ENCODE measurements around the gene UBA7. TPM values are rescaled to one million over a fixed set of nuclear protein-coding genes. Genes with fewer than 3 reads are reported as not detected.

Gene UBA7
- 10 to 100 TPM in 1 of 4 donors, 1 to 10 TPM in 3; 3.5 to 16.1 (median 5.1) TPM for total RNA-seq

GRCh38 chr3:49813497-49814174 lies at the start of gene UBA7:
UBA7 (minus strand) TSS chr3:49813953; CDS start chr3:49813787, 166 bp downstream.
- no peaks in the 10 kb centered on the region for H3K36me3 ChIP-seq
- intact Hi-C loops (cut with DNase I; ENCODE audit: low total_unique reads): no loop called here
- in situ Hi-C loops (cut with MboI; ENCODE audit: low sequenced_read_pairs in 4 of 4): no loop called here
- peaks cover 14 to 20% of the 10 kb centered on the region in 2 donors for H3K4me1 ChIP-seq
- DNase-seq (no peak), ATAC-seq (peak; percentile 68 to 93)
- peak within 1 kb of the TSS; percentile 66 to 82 (median 67) for H3K27ac ChIP-seq
- peak within 1 kb of the TSS; percentile 29 to 60 (median 48) for H3K4me3 ChIP-seq
- H3K27me3 ChIP-seq: no peaks in the 10 kb centered on the region
- no peak for TF ChIP-seq POLR2A (IDR thresholded peaks at IDR 0.05)
- no peak for TF ChIP-seq CTCF (IDR thresholded peaks at IDR 0.05 in 4 of 5, conservative IDR thresholded peaks at IDR 0.05 in 1 of 5)
- no peaks in the 10 kb centered on the region for H3K9me3 ChIP-seq

GRCh38 chr3:49859576-49860305 lies 46.0 kb upstream of the UBA7 start:
- no peak for TF ChIP-seq CTCF (IDR thresholded peaks at IDR 0.05 in 4 of 5, conservative IDR thresholded peaks at IDR 0.05 in 1 of 5)
- no peak for TF ChIP-seq POLR2A (IDR thresholded peaks at IDR 0.05)
- in situ Hi-C loops (cut with MboI; ENCODE audit: low sequenced_read_pairs in 4 of 4) (no loop called here), intact Hi-C loops (cut with DNase I; ENCODE audit: low total_unique reads) (no loop called here)
- no peaks in the 10 kb centered on the region for H3K9me3 ChIP-seq
- no peaks in the 10 kb centered on the region for H3K36me3 ChIP-seq
- no peak overlapping the region for H3K27ac ChIP-seq
- no peak for ATAC-seq
- no peaks in the 10 kb centered on the region for H3K27me3 ChIP-seq
- no peak for DNase-seq
- no peak overlapping the region for H3K4me3 ChIP-seq
- peaks cover 7% of the 10 kb centered on the region in 2 donors for H3K4me1 ChIP-seq

- DNase-seq (peak; percentile 87 to 93), ATAC-seq (peak; percentile 100)
- in situ Hi-C loops (cut with MboI; ENCODE audit: low sequenced_read_pairs in 4 of 4) (no loop called here), intact Hi-C loops (cut with DNase I; ENCODE audit: low total_unique reads) (no loop called here)
- Histone ChIP-seq H3K36me3 (no peaks in the 10 kb centered on the region), H3K9me3 (no peaks in the 10 kb centered on the region), H3K4me1 (peaks cover 7% of the 10 kb centered on the region in 2 donors), H3K27ac (peak within 1 kb of the TSS; percentile 80 to 90 (median 88)), H3K27me3 (no peaks in the 10 kb centered on the region), H3K4me3 (peak within 1 kb of the TSS; percentile 64 to 86 (median 68))
- TF ChIP-seq POLR2A (IDR thresholded peaks at IDR 0.05) (peak; percentile 19 to 29), CTCF (IDR thresholded peaks at IDR 0.05 in 4 of 5, conservative IDR thresholded peaks at IDR 0.05 in 1 of 5) (no peak)
Observed at GRCh38 chr3:49856181-49857005, 42.6 kb upstream of the UBA7 start, which contains the start of gene TRAIP. TRAIP (minus strand) TSS chr3:49856564; CDS start chr3:49856453, 111 bp downstream.

- no peak for DNase-seq
- H3K27ac ChIP-seq: no peak overlapping the region
- TF ChIP-seq CTCF (IDR thresholded peaks at IDR 0.05 in 4 of 5, conservative IDR thresholded peaks at IDR 0.05 in 1 of 5) (no peak), POLR2A (IDR thresholded peaks at IDR 0.05) (no peak)
- in situ Hi-C loops (cut with MboI; ENCODE audit: low sequenced_read_pairs in 4 of 4): no loop called here
- no peak for ATAC-seq
- intact Hi-C loops (cut with DNase I; ENCODE audit: low total_unique reads): no loop called here
- peak overlapping the region; percentile 64 to 86 (median 68) for H3K4me3 ChIP-seq
- no peaks in the 10 kb centered on the region for H3K36me3 ChIP-seq
- no peaks in the 10 kb centered on the region for H3K9me3 ChIP-seq
- H3K4me1 ChIP-seq: peaks cover 7% of the 10 kb centered on the region in 2 donors
- no peaks in the 10 kb centered on the region for H3K27me3 ChIP-seq
Observed at GRCh38 chr3:49855662-49856061, 41.9 kb upstream of the UBA7 start.
